Glomerular endothelial cell (primary cell): ENCODE data around the gene TMEM69. TPM values are rescaled to one million over a fixed set of nuclear protein-coding genes. Genes with fewer than 3 reads are reported as not detected.

Source experiments
- DNase-seq: peaks from one replicate; pipeline ENCODE4 v3.0.0-alpha.2; 2011; ENCODE audit warnings: low read depth, low spot score; ENCODE audit errors: extremely low read depth
- total RNA-seq: library from RNA; depleted of rRNA; stranded (reverse); fragments of >200 nt; gene quantifications from 2 replicates; pipeline ENCODE4 v1.2.3, GENCODE V29; 2015

Gene TMEM69, protein sequence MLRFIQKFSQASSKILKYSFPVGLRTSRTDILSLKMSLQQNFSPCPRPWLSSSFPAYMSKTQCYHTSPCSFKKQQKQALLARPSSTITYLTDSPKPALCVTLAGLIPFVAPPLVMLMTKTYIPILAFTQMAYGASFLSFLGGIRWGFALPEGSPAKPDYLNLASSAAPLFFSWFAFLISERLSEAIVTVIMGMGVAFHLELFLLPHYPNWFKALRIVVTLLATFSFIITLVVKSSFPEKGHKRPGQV
- 25.8 and 34.5 TPM in 2 replicates for total RNA-seq

GRCh38 chr1:45687754-45688740 is at the start of gene TMEM69:
Gene TMEM69 (plus strand): TSS chr1:45688181. CDS start chr1:45691069, 2,888 bp downstream.
- DNase-seq: peak; percentile 85

GRCh38 chr1:45640293-45640692 is 47.7 kb upstream of the TMEM69 start:
- DNase-seq: no peak

GRCh38 chr1:45643321-45643720 is 44.7 kb upstream of the TMEM69 start:
- no peak for DNase-seq

GRCh38 chr1:45643978-45644377 is 44.0 kb upstream of the TMEM69 start:
- DNase-seq: no peak

- DNase-seq: no peak
Observed at GRCh38 chr1:45644661-45645060, 43.3 kb upstream of the TMEM69 start.

- DNase-seq: no peak
Observed at GRCh38 chr1:45647248-45648021, 40.5 kb upstream of the TMEM69 start.

DNA sequence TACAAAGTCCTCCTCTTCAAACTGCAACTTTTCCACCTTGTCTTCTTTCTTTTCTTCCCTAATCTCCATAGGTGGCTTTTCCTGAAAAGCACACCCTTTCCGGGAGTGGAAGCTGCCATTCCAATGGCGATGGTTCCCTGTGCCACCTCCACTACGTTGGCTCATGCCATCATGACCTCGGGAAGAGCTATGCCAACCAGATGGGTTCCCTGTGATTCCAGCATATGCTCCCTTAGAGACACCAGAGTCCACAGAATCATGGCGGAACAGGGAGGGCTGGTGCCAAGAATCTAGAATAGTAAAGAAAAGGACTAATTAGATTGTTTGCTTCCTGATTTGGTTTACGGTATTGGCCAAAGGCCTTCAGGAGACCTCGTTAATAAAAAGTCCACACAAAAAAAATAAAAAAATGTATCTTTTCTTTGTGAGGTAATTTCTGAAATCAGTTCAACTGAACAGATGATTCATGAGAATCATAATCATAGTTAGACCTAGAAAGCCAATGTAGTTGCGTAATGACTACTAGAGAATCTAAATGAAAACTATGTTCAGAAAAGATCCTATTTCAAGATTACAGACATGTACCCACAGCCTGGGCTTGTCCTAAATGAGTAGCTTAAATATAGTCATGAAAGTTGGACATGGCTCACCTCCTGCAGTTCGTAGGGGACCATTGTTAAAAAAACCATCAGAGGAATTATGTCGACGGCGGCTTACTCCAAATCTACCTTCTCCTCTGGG is 33.3 kb upstream of the TMEM69 start:
- no peak for DNase-seq

DNA sequence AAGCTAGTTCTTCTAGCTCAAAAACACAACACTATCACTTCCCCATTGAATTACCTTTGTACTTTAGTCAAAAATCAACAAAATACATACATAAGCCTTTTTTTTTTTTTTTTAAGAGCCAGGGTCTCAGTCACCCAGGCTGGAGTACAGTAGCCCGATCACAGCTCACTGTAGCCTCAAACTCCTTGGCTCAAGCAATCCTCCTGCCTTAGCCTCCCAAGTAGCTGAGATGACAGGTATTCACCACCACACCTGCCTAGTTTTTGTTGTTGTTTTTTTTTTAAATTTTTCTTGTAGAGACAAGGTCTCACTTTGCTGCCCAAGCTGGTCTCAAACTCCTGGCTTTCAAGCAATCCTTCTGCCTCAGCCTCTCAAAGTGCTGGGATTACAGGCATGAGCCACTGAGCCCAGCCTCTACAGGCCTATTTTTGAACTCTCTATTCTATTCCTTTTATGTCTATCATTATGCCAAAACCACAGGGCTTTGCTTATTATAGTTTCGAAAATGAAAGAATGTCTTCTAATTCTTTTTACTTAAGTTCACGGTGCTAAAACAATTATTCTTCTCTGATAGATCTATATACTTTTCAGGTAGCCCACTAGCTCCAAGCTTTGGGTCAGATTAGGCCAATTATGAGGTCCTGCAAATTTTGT is 31.3 kb upstream of the TMEM69 start:
- no peak for DNase-seq

DNA sequence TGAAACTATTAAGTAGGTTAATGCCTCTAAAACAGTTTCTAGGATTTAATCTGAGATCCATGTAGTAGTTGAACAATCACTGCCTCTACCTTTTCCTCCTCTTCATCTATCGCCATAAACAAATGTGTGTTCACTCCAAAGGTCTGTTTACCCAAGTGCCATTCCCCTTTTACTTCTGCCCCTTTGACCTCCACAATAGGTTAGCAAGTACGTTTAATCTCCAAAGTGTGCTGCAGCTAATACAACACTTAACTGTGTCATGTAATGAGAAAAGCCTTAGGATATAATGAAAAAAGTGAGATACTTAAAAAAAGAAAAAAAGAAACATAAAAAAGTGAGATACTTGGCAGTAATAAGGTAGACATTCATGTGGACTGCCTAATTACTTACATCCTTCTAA is 29.8 kb upstream of the TMEM69 start:
- DNase-seq: no peak

DNA sequence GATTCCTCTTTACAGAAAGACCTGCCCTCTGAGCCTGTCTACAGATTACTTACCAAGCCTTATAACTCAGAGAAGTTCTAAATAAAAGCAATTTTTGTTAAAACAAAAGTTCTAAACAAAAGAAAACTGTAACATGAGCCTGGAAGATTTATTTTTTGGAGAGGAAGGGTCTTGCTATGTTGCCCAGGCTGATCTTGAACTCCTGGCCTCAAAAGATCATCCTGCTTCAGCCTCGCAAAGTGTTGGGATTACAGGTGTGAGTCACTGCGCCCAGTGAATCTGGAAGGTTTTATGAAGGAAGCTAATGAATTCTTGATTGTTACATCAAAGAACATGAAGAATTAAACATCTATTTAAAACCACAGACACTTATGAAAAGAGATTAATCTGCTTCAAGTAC is 28.8 kb upstream of the TMEM69 start:
- DNase-seq: no peak

GRCh38 chr1:45660336-45660735 is 27.6 kb upstream of the TMEM69 start:
- no peak for DNase-seq

DNA sequence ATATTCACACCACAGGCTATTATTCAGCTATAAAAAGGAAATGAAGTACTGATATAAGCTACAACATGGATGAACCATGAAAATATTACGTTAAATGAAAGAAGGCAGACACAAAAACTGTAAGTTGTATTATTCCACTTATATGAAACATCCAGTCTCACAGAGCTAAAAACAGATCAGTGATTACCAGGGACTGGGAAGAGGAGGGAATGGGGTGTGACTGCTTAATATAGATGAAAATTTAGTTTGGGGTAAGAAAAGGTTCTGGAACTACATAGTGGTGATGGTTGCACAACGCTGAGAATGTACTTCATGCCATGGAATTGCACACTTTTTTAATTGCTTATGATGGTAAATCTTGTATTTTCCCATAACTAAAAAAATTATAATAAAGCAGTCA is 21.1 kb upstream of the TMEM69 start:
- DNase-seq: no peak

DNA sequence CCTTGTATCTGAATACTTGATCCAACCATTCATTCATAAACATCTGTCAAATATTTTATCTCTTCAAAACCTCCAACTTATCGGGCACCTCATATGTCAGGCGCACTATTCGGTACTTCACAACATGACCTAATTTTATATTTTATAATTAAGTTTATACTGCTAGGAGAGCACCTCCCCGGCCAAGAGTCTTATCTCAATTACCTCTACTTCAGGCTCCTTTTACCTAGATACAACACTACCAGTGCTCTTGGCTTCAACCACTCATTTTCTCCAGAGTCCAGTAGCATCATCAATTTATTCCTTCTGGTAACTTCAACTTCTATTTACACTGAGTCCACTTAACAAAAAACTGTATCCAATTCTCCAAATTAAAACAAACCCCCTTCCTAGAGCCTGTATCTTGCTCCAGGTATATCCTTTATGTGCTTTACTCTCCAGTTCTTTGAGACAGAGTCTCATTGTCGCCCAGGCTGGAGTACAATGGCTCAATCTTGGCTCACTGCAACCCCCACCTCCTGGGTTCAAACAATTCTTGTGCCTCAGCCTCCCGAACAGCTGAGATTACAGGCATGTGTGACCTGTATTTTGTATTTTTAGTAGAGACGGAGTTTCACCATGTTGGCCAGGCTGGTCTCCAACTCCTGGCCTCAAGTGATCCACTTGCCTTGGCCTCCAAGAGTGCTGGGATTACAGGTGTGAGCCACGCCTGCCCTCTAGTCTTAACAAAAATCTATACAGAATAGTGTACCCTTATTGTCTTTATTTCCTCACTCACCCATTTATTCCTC is 20.5 kb upstream of the TMEM69 start:
- no peak for DNase-seq

- no peak for DNase-seq
Observed at GRCh38 chr1:45668526-45668925, 19.5 kb upstream of the TMEM69 start.

GRCh38 chr1:45669379-45669778 is 18.6 kb upstream of the TMEM69 start:
- DNase-seq: no peak

GRCh38 chr1:45669859-45670655 is 17.9 kb upstream of the TMEM69 start:
- DNase-seq: no peak

DNA sequence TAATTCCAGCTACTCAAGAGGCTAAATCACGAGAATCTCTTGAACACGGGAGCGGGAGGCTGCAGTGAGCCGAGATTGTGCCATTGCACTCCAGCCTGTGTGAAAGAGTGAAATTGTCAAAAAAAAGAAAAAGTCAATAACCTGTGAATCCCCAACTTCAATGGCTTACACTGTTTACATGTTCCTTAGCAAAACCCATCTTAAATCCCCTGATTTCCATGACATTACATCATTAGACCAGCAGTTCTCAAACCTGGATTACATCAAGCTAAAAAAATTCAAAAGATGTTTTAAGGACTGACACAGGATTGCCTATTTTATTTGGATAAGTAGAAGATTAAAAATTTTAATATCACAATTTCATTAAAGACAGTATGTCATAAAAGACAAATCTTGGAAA is 14.0 kb upstream of the TMEM69 start:
- no peak for DNase-seq

- no peak for DNase-seq
Observed at GRCh38 chr1:45674478-45674877, 13.5 kb upstream of the TMEM69 start.
